DOHH2 (cell line): ENCODE measurements around the gene C2CD3.

ENCODE experiments used
- H3F3A ChIP-seq: fragments of 200-600 bp; sonication (generic), shearing (Covaris generic); 2 replicates; pipeline ENCODE4 v1.6.0; 2016; ENCODE audit warnings: antibody characterized with exemption, mild to moderate bottlenecking; ENCODE audit not compliant: control insufficient read depth, insufficient read depth
- H3K27ac ChIP-seq: fragments of 200-600 bp; sonication (generic); 2 replicates; pipeline ENCODE4 v1.5.1; 2014; ENCODE audit warnings: low read depth, mild to moderate bottlenecking, low read length, moderate library complexity
- H3K27me3 ChIP-seq: fragments of 200-600 bp; sonication (generic); 2 replicates; pipeline ENCODE4 v1.6.1; 2014; ENCODE audit warnings: mild to moderate bottlenecking, low read length, mixed read lengths; ENCODE audit not compliant: control insufficient read depth
- H3K36me3 ChIP-seq: fragments of 200-600 bp; sonication (generic); 2 replicates; pipeline ENCODE4 v1.6.1; 2014; ENCODE audit warnings: mild to moderate bottlenecking, low read length, moderate library complexity, mixed read lengths; ENCODE audit not compliant: control insufficient read depth
- H3K4me1 ChIP-seq: fragments of 200-600 bp; sonication (generic); 2 replicates; pipeline ENCODE4 v1.6.1; 2014; ENCODE audit warnings: mild to moderate bottlenecking, low read length, mixed read lengths; ENCODE audit not compliant: control insufficient read depth
- H3K4me2 ChIP-seq: fragments of 200-600 bp; sonication (generic); 2 replicates; pipeline ENCODE4 v1.6.0; 2014; ENCODE audit warnings: mild to moderate bottlenecking, low read length, moderate library complexity
- H3K4me3 ChIP-seq: fragments of 200-600 bp; sonication (generic); 2 replicates; pipeline ENCODE4 v1.5.1; 2014; ENCODE audit warnings: mild to moderate bottlenecking, low read length, mixed read lengths
- H3K79me2 ChIP-seq: fragments of 200-600 bp; sonication (generic); 2 replicates; pipeline ENCODE4 v1.6.1; 2014; ENCODE audit warnings: mild to moderate bottlenecking, low read length, mixed read lengths; ENCODE audit not compliant: control insufficient read depth
- H3K9me2 ChIP-seq: fragments of 200-600 bp; sonication (generic); replicated peaks from 2 replicates; pipeline ENCODE4 v1.6.1; 2014; ENCODE audit warnings: mild to moderate bottlenecking, low read length, mixed read lengths; ENCODE audit not compliant: control insufficient read depth
- H3K9me3 ChIP-seq: fragments of 200-600 bp; sonication (generic); 2 replicates; pipeline ENCODE4 v1.6.1; 2014; ENCODE audit warnings: antibody characterized with exemption, low read length, mixed read lengths; ENCODE audit not compliant: control insufficient read depth, insufficient read depth
- H4K20me1 ChIP-seq: fragments of 200-600 bp; sonication (generic); 2 replicates; pipeline ENCODE4 v1.6.0; 2014; ENCODE audit warnings: low read depth, mild to moderate bottlenecking, antibody characterized with exemption, low read length, moderate library complexity; ENCODE audit not compliant: control insufficient read depth, insufficient read depth
- EZH2phosphoT487 ChIP-seq: fragments of 200-600 bp; sonication (generic); IDR thresholded peaks from 2 replicates; pipeline ENCODE4 v1.6.1; 2017; ENCODE audit warnings: borderline replicate concordance, mild to moderate bottlenecking, antibody characterized with exemption, low read length, moderate library complexity, mixed read lengths
- TF ChIP-seq, protein P1 (sequence below): fragments of 200-600 bp; sonication (generic); IDR thresholded peaks from one replicate; pipeline ENCODE4 v1.5.1; 2014; ENCODE audit warnings: antibody characterized with exemption, mild to moderate bottlenecking, low read depth, low read length; ENCODE audit not compliant: poor library complexity, severe bottlenecking

Gene C2CD3

DNA sequence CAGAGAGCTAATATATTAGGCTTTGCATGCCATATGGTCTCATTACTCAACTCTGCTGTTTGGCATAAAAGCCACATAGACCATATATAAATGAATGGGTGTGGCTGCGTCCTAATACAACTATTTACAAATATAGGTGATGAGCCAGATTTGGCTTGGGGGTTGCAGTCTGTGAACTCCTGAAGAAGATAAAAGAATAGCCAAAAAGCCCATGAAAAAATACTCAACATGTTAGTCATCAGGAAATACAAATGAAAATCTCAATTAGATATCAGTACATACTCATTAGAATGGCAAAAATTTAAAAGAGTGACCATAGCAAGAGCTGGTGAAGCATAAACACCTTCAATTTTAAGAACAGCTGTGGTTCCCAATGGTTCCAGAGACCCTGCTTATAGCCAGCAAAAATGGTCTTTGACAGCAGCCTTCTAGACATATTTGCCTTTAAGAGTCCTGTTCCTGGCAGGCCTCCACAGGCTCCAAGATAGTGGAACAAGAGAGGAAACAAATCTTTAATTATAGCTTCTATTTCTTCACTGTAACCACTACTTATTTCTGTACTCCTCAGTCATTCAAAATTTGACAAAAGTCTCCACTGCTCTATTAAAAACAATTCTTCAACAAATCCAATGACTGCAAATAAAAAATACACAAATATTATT lies 16.1 kb downstream of the C2CD3 start:
- no peak for TF ChIP-seq EZH2phosphoT487
- TF ChIP-seq, protein P1, sequence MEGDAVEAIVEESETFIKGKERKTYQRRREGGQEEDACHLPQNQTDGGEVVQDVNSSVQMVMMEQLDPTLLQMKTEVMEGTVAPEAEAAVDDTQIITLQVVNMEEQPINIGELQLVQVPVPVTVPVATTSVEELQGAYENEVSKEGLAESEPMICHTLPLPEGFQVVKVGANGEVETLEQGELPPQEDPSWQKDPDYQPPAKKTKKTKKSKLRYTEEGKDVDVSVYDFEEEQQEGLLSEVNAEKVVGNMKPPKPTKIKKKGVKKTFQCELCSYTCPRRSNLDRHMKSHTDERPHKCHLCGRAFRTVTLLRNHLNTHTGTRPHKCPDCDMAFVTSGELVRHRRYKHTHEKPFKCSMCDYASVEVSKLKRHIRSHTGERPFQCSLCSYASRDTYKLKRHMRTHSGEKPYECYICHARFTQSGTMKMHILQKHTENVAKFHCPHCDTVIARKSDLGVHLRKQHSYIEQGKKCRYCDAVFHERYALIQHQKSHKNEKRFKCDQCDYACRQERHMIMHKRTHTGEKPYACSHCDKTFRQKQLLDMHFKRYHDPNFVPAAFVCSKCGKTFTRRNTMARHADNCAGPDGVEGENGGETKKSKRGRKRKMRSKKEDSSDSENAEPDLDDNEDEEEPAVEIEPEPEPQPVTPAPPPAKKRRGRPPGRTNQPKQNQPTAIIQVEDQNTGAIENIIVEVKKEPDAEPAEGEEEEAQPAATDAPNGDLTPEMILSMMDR, result no peak
- Histone ChIP-seq H3F3A (no peaks in the 10 kb centered on the region), H3K27me3 (no peaks in the 10 kb centered on the region), H3K9me3 (no peaks in the 10 kb centered on the region), H3K4me3 (no peak overlapping the region), H3K79me2 (peaks cover 15% of the 10 kb centered on the region), H3K4me2 (no peak overlapping the region), H4K20me1 (no peaks in the 10 kb centered on the region), H3K27ac (no peak overlapping the region), H3K9me2 (no peaks in the 10 kb centered on the region), H3K4me1 (no peaks in the 10 kb centered on the region), H3K36me3 (peaks cover 14% of the 10 kb centered on the region)

DNA sequence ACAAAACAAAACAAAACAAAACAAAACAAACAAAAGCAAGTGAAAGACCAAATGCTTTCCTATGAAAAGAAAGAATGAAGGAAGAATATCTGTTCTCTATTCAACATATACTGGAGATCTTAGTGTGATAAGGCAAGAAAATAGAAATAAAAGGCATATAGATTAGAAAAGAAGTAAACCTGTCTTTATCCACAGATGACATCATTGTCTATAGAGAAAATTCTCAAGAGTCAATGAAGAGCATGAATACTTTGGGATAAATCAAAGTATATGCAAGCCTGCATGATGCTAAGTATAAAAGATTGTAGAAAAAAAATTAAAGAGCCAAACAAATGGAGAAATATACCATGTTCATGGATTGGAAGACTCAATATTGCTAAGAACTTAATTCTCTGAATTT lies 17.6 kb downstream of the C2CD3 start:
- TF ChIP-seq, protein P1, result no peak
- TF ChIP-seq EZH2phosphoT487, result no peak
- Histone ChIP-seq H3K9me3 (no peaks in the 10 kb centered on the region), H4K20me1 (no peaks in the 10 kb centered on the region), H3K79me2 (peaks cover 15% of the 10 kb centered on the region), H3K36me3 (peaks cover 14% of the 10 kb centered on the region), H3K4me1 (no peaks in the 10 kb centered on the region), H3K27ac (no peak overlapping the region), H3K4me3 (no peak overlapping the region), H3K4me2 (no peak overlapping the region), H3K27me3 (no peaks in the 10 kb centered on the region), H3F3A (no peaks in the 10 kb centered on the region), H3K9me2 (no peaks in the 10 kb centered on the region)

DNA sequence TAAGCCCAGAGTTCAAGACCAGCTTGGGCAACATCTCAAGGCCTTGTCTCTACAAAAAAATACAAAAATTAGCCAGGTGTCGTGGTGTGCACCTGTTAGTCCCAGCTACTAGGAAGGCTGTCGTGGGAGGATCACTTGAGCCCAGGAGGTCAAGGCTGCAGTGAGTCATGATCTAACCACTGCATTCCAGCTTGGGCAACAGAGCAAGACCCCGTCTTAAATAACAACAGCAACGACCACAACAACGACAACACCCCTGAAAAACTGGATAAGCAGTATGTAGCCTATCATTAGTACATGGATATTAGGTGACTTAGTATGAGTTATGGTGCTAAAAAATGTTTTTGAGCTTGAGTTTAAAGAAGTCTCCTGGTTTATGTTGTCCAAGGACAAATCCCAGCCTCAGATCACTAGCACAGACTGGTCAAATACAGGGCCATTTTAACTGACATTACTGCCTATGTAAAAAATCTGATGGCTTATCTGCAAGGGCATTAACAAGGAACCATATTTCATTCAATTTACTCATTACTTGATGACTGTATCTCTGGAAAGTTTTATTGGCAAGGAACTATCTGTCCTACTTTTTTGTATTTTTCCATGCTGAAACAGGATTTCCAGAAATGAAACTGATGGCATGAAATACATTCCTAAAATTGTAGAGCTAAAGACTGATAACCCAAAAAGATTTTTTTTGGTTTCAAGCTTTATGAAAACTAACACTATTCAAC lies 23.4 kb downstream of the C2CD3 start:
- no peaks in the 10 kb centered on the region for H3K9me3 ChIP-seq
- H3K4me2 ChIP-seq, result no peak overlapping the region
- no peaks in the 10 kb centered on the region for H3K27me3 ChIP-seq
- H3K9me2 ChIP-seq, result no peaks in the 10 kb centered on the region
- no peak overlapping the region for H3K4me3 ChIP-seq
- H3K4me1 ChIP-seq, result no peaks in the 10 kb centered on the region
- H3K79me2 ChIP-seq, result no peaks in the 10 kb centered on the region
- TF ChIP-seq, protein P1, result no peak
- H4K20me1 ChIP-seq, result no peaks in the 10 kb centered on the region
- no peak overlapping the region for H3K27ac ChIP-seq
- peaks cover 7% of the 10 kb centered on the region; the same call in 1 of the 2 replicates for H3K36me3 ChIP-seq
- no peaks in the 10 kb centered on the region for H3F3A ChIP-seq
